Measurements from ENCODE around the gene VSIR.

Gene VSIR

GRCh38 chr10:71746344-71747037, 26.8 kb downstream of the VSIR start:
- DNase-seq = no peak

- DNase-seq = no peak
Measured at GRCh38 chr10:71745664-71746250, 27.6 kb downstream of the VSIR start.

- DNase-seq = no peak
Measured at GRCh38 chr10:71744897-71745663, 28.2 kb downstream of the VSIR start.

GRCh38 chr10:71743866-71744265, 29.5 kb downstream of the VSIR start:
- no peak for DNase-seq

GRCh38 chr10:71743089-71743838, 30.1 kb downstream of the VSIR start:
- DNase-seq = no peak

- no peak for DNase-seq
Measured at GRCh38 chr10:71742301-71743088, 30.8 kb downstream of the VSIR start.

- no peak for DNase-seq
Measured at GRCh38 chr10:71741671-71742070, 31.6 kb downstream of the VSIR start.

GRCh38 chr10:71741029-71741428, 32.3 kb downstream of the VSIR start:
- no peak for DNase-seq

- no peak for DNase-seq
Measured at GRCh38 chr10:71740069-71740653, 33.2 kb downstream of the VSIR start.

- no peak for DNase-seq
Measured at GRCh38 chr10:71739358-71739900, 33.9 kb downstream of the VSIR start.

- DNase-seq = no peak
Measured at GRCh38 chr10:71737834-71738197, 35.5 kb downstream of the VSIR start.

GRCh38 chr10:71737001-71737833, 36.1 kb downstream of the VSIR start:
- DNase-seq = no peak

- DNase-seq = no peak
Measured at GRCh38 chr10:71736570-71736952, 36.8 kb downstream of the VSIR start.

- DNase-seq = no peak
Measured at GRCh38 chr10:71735709-71736569, 37.4 kb downstream of the VSIR start.

- DNase-seq = no peak
Measured at GRCh38 chr10:71734797-71735196, 38.5 kb downstream of the VSIR start.

GRCh38 chr10:71731791-71732190, 41.5 kb downstream of the VSIR start:
- no peak for DNase-seq

GRCh38 chr10:71729161-71729636, 44.1 kb downstream of the VSIR start:
- no peak for DNase-seq

- no peak for DNase-seq
Measured at GRCh38 chr10:71727738-71728737, 45.3 kb downstream of the VSIR start.

Data from SHP77 treated with DMSO at 0.1 percent for 48 hours (cell line).